GM13976 (cell line): ENCODE data around the gene LRCH4.

Source experiments
- DNase-seq: peaks from one replicate; pipeline ENCODE4 v3.0.0; 2012; ENCODE audit warnings: low spot score
- CTCF ChIP-seq: IDR thresholded peaks from 2 replicates; pipeline ENCODE4 v1.5.1; 2012; ENCODE audit warnings: borderline replicate concordance, mild to moderate bottlenecking; ENCODE audit not compliant: insufficient read depth; ENCODE audit errors: extremely low read depth, missing control alignments, control extremely low read depth
- in situ Hi-C: fragments of 300-500 bp; cut with MboI; formaldehyde crosslinking; loops from one replicate; pipeline ENCODE4 v1.12.0; 2022; ENCODE audit warnings: low sequenced_read_pairs, mixed read lengths, inconsistent platforms; ENCODE audit not compliant: unreplicated experiment

LRCH4 gene

GRCh38 chr7:100626055-100626454, 40.1 kb upstream of the LRCH4 start:
- no peak for DNase-seq
- TF ChIP-seq CTCF = no peak
- in situ Hi-C loops = no loop called here

- no peak for TF ChIP-seq CTCF
- in situ Hi-C loops = no loop called here
- no peak for DNase-seq
These were observed 38.3 kb upstream of the LRCH4 start for GRCh38 chr7:100623951-100624824.

GRCh38 chr7:100621554-100621953, 35.6 kb upstream of the LRCH4 start:
- DNase-seq = no peak
- TF ChIP-seq CTCF = no peak
- in situ Hi-C loops = no loop called here

GRCh38 chr7:100620804-100621203, 34.9 kb upstream of the LRCH4 start:
- no peak for DNase-seq
- TF ChIP-seq CTCF = no peak
- in situ Hi-C loops = no loop called here

- in situ Hi-C loops = no loop called here
- no peak for TF ChIP-seq CTCF
- DNase-seq = no peak
These were observed 34.3 kb upstream of the LRCH4 start for GRCh38 chr7:100620239-100620638.

- in situ Hi-C loops = no loop called here
- TF ChIP-seq CTCF = no peak
- no peak for DNase-seq
These were observed 28.5 kb upstream of the LRCH4 start for GRCh38 chr7:100614308-100614861.
